Ascending aorta (tissue), 2 donors: ENCODE results near the gene DYSF. TPM values are rescaled to one million over a fixed set of nuclear protein-coding genes. Genes with fewer than 3 reads are reported as not detected.

Source experiments
- DNase-seq, 2 donors: peaks; one replicate each; pipeline ENCODE4 v3.0.0-alpha.2; 2019; ENCODE audit warnings: low spot score in 2 of 2
- H3K27ac ChIP-seq, 2 donors: fragments of 200-600 bp; sonication (generic); one replicate each; pipeline ENCODE4 v1.5.1; 2016 to 2017; ENCODE audit warnings: mild to moderate bottlenecking in 1 of 2
- H3K27me3 ChIP-seq: fragments of 200-600 bp; sonication (generic); one replicate; pipeline ENCODE4 v1.5.1; 2017
- H3K36me3 ChIP-seq, 2 donors: fragments of 200-600 bp; sonication (generic); one replicate each; pipeline ENCODE4 v1.5.1; 2016
- H3K4me1 ChIP-seq, 2 donors: fragments of 200-600 bp; sonication (generic); one replicate each; pipeline ENCODE4 v1.5.1; 2016 to 2017; ENCODE audit warnings: mild to moderate bottlenecking in 1 of 2
- H3K4me3 ChIP-seq, 2 donors: fragments of 200-600 bp; sonication (generic); one replicate each; pipeline ENCODE4 v1.5.1; 2016 to 2017; ENCODE audit warnings: mild to moderate bottlenecking in 1 of 2
- H3K9me3 ChIP-seq, 2 donors: fragments of 200-600 bp; sonication (generic); one replicate each; pipeline ENCODE4 v1.5.1; 2016
- CTCF ChIP-seq, 3 experiments: fragments of 200-600 bp in 2 of 3; fragments of 450-650 bp in 1 of 3; sonication (generic) in 2 of 3; IDR thresholded peaks; one replicate each; pipeline ENCODE4 v1.5.1; 2016 to 2019; ENCODE audit warnings: antibody characterized with exemption in 3 of 3, mild to moderate bottlenecking in 1 of 3, moderate library complexity in 1 of 3
- intact Hi-C: fragments of 100-400 bp; cut with DNase I; formaldehyde crosslinking; loops from one replicate; pipeline ENCODE4 v1.15.1; 2023
- total RNA-seq: library from RNA; depleted of rRNA; stranded (reverse); fragments of >200 nt; gene quantifications from one replicate; pipeline ENCODE4 v1.1.0, GENCODE V29; 2016

The DYSF gene
- total RNA-seq, 1 donor from 2014 or later, result 58.3 TPM

GRCh38 chr2:71458413-71459083 is 5.2 kb downstream of the DYSF start:
- no peak overlapping the region for H3K4me3 ChIP-seq
- no peak for DNase-seq
- intact Hi-C loops, result no loop called here
- no peaks in the 10 kb centered on the region for H3K36me3 ChIP-seq
- peaks cover 11 to 24% of the 10 kb centered on the region in 2 donors for H3K4me1 ChIP-seq
- no peaks in the 10 kb centered on the region for H3K27me3 ChIP-seq
- no peak for TF ChIP-seq CTCF (IDR thresholded peaks at IDR 0.05)
- peak overlapping the region; percentile 0 to 36 for H3K27ac ChIP-seq
- H3K9me3 ChIP-seq, result no peaks in the 10 kb centered on the region

GRCh38 chr2:71459084-71459431 is 5.7 kb downstream of the DYSF start:
- Histone ChIP-seq H3K4me3 (no peak overlapping the region), H3K27ac (no peak overlapping the region), H3K4me1 (peaks cover 8 to 19% of the 10 kb centered on the region in 2 donors), H3K9me3 (no peaks in the 10 kb centered on the region), H3K36me3 (no peaks in the 10 kb centered on the region), H3K27me3 (no peaks in the 10 kb centered on the region)
- TF ChIP-seq CTCF (IDR thresholded peaks at IDR 0.05), result no peak
- intact Hi-C loops, result no loop called here
- DNase-seq, result no peak

GRCh38 chr2:71460056-71460455 is 6.7 kb downstream of the DYSF start:
- intact Hi-C loops, result no loop called here
- peaks cover under 1 to 11% of the 10 kb centered on the region in 2 donors for H3K4me1 ChIP-seq
- H3K27me3 ChIP-seq, result no peaks in the 10 kb centered on the region
- TF ChIP-seq CTCF (IDR thresholded peaks at IDR 0.05), result no peak
- no peaks in the 10 kb centered on the region for H3K36me3 ChIP-seq
- peak in 1 of 2 donors; percentile 54 for DNase-seq
- no peaks in the 10 kb centered on the region for H3K9me3 ChIP-seq
- no peak overlapping the region for H3K27ac ChIP-seq
- H3K4me3 ChIP-seq, result no peak overlapping the region

GRCh38 chr2:71460595-71461303 is 7.4 kb downstream of the DYSF start:
- Histone ChIP-seq H3K4me3 (no peak overlapping the region), H3K27ac (no peak overlapping the region), H3K4me1 (peaks cover 0 to 8% of the 10 kb centered on the region in 2 donors), H3K36me3 (no peaks in the 10 kb centered on the region), H3K9me3 (no peaks in the 10 kb centered on the region), H3K27me3 (no peaks in the 10 kb centered on the region)
- peak in 1 of 2 donors; percentile 62 for DNase-seq
- TF ChIP-seq CTCF (IDR thresholded peaks at IDR 0.05), result peak; percentile 9 to 52 (median 44)
- intact Hi-C loops, result loop anchor here (1.0 kb wide), 1 partner anchor 50 kb away; no protein-coding TSS in a partner anchor

GRCh38 chr2:71461304-71461671 is 7.9 kb downstream of the DYSF start:
- H3K27ac ChIP-seq, result no peak overlapping the region
- peak in 1 of 2 donors; percentile 54 for DNase-seq
- H3K36me3 ChIP-seq, result no peaks in the 10 kb centered on the region
- H3K27me3 ChIP-seq, result no peaks in the 10 kb centered on the region
- no peak for TF ChIP-seq CTCF (IDR thresholded peaks at IDR 0.05)
- H3K9me3 ChIP-seq, result no peaks in the 10 kb centered on the region
- intact Hi-C loops, result loop anchor here (1.0 kb wide), 1 partner anchor 49 kb away; no protein-coding TSS in a partner anchor
- H3K4me1 ChIP-seq, result peaks cover 0 to 9% of the 10 kb centered on the region in 2 donors
- no peak overlapping the region for H3K4me3 ChIP-seq
